Small intestine (tissue), 16 donors: ENCODE results near the gene LYSMD1. TPM values are rescaled to one million over a fixed set of nuclear protein-coding genes. Genes with fewer than 3 reads are reported as not detected.
A peak's percentile ranks its signal among the peaks of the same experiment; 100 is the strongest.
"Not testable (repeated sequence)": the region's sequence is repeated elsewhere in the genome, so short reads cannot be mapped to it uniquely, and the experiment has no call there.

Source experiments
- DNase-seq, 2 donors: peaks; one replicate each; pipeline versions ENCODE4 v3.0.0 to v3.0.0-alpha.2; 2013
- FAIRE-seq: peaks from 2 replicates; lab custom pipeline; 2012; peaks lifted over from hg19 to GRCh38; lab: Jason Lieb, UNC
- H3K27ac ChIP-seq, 3 donors: one replicate each; pipeline ENCODE4 v1.5.1; 2013; ENCODE audit warnings: low read length in 2 of 3, mild to moderate bottlenecking in 2 of 3, control low read depth in 1 of 3, inconsistent platforms in 1 of 3, low read depth in 1 of 3, moderate library complexity in 1 of 3
- H3K27me3 ChIP-seq, 3 donors: one replicate each; pipeline ENCODE4 v1.6.1; 2013; ENCODE audit warnings: low read length in 3 of 3, inconsistent platforms in 1 of 3; ENCODE audit not compliant: control insufficient read depth in 3 of 3, insufficient read depth in 3 of 3
- H3K36me3 ChIP-seq, 3 donors: one replicate each; pipeline ENCODE4 v1.6.1; 2013; ENCODE audit warnings: low read length in 3 of 3, inconsistent platforms in 1 of 3, low read depth in 1 of 3, mild to moderate bottlenecking in 1 of 3, moderate library complexity in 1 of 3; ENCODE audit not compliant: control insufficient read depth in 3 of 3, insufficient read depth in 2 of 3
- H3K4me1 ChIP-seq, 3 donors: one replicate each; pipeline ENCODE4 v1.6.1; 2013; ENCODE audit warnings: low read length in 2 of 3, inconsistent platforms in 1 of 3, low read depth in 1 of 3, mild to moderate bottlenecking in 1 of 3, moderate library complexity in 1 of 3; ENCODE audit not compliant: control insufficient read depth in 3 of 3, insufficient read depth in 2 of 3
- H3K4me3 ChIP-seq, 3 donors: one replicate each; pipeline ENCODE4 v1.5.1; 2013; ENCODE audit warnings: low read length in 3 of 3, control low read depth in 1 of 3, inconsistent platforms in 1 of 3, low read depth in 1 of 3, mild to moderate bottlenecking in 1 of 3, moderate library complexity in 1 of 3
- H3K9me3 ChIP-seq, 2 donors: one replicate each; pipeline ENCODE4 v1.6.1; 2013; ENCODE audit warnings: low read depth in 1 of 2, low read length in 1 of 2; ENCODE audit not compliant: control insufficient read depth in 2 of 2, insufficient read depth in 1 of 2
- WGBS, 3 donors: extraction: QIAGEN DNeasy Blood & Tissue Kit; methylation state at CpG; one replicate each; pipeline ENCODE4 v1.1.7; 2013; 5-methylcytosine and 5-hydroxymethylcytosine counted together
- long read RNA-seq, 10 donors: transcript quantifications; one replicate each; lab custom pipeline, GENCODE V29; 2026
- polyA plus RNA-seq, 4 donors: library from polyadenylated mRNA; stranded (reverse) in 3 of 4; unstranded in 1 of 4; fragments of 200-250 nt in 3 of 4; fragments of 120-200 nt in 1 of 4; gene quantifications; one replicate each; pipeline versions ENCODE4 v1.2.1 to v1.2.3, GENCODE V29; 2013
- donor health status: healthy with polysubstance abuse.
- donor health status: control.
- donor health status: control.
- donor health status: Bipolar disorder and iron deficiency.
- donor health status: healthy.

The LYSMD1 gene, protein sequence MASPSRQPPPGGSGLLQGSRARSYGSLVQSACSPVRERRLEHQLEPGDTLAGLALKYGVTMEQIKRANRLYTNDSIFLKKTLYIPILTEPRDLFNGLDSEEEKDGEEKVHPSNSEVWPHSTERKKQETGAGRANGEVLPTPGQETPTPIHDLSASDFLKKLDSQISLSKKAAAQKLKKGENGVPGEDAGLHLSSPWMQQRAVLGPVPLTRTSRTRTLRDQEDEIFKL
- 1 to 10 TPM; 3.2 to 9.9 (median 6.2) TPM for polyA plus RNA-seq
- long read RNA-seq, donor 1 = 0 reads
- long read RNA-seq, donor 2 = 0 reads
- long read RNA-seq, donor 3, partial matches to known transcripts = 11 of 21 reads
- long read RNA-seq, donor 3, other reads (novel, unspliced or antisense) = 9 of 21 reads
- long read RNA-seq, donor 4 = 0 reads
- long read RNA-seq, donor 5, partial matches to known transcripts = 0 of 1 reads
- long read RNA-seq, donor 5, other reads (novel, unspliced or antisense) = 0 of 1 reads
- long read RNA-seq, donor 6, partial matches to known transcripts = 0 of 1 reads
- long read RNA-seq, donor 6, other reads (novel, unspliced or antisense) = 0 of 1 reads
- long read RNA-seq, donor 7 = 0 reads
- long read RNA-seq, donor 8 = 0 reads
- long read RNA-seq, donor 9 = 0 reads
- long read RNA-seq, donor 10, partial matches to known transcripts = 0 of 1 reads
- long read RNA-seq, donor 10, other reads (novel, unspliced or antisense) = 0 of 1 reads

GRCh38 chr1:151165738-151166504 is at the start of gene LYSMD1, which contains the start of gene SCNM1:
Gene LYSMD1, minus strand, starts transcription at chr1:151165902. Its CDS starts 644 bp downstream, at chr1:151165258.
Gene SCNM1, plus strand, starts transcription at chr1:151166144. Its CDS starts 9 bp downstream, at chr1:151166153.
- WGBS, 3 donors = 0 to 1% (median 0%) methylated on average over 38 of the region's 38 CpGs
- peaks cover 2 to 18% (median 4%) of the 10 kb centered on the region in 3 donors for H3K4me1 ChIP-seq
- no peak for FAIRE-seq

GRCh38 chr1:151213560-151213959 is 47.9 kb upstream of the LYSMD1 start:
- DNase-seq (no peak), FAIRE-seq (no peak)
- Histone ChIP-seq H3K9me3 (no peaks in the 10 kb centered on the region), H3K4me3 (no peak overlapping the region), H3K27ac (no peak overlapping the region), H3K36me3 (peaks cover 0 to 47% (median 2%) of the 10 kb centered on the region in 3 donors), H3K27me3 (no peaks in the 10 kb centered on the region), H3K4me1 (peaks cover 0 to 3% (median 0%) of the 10 kb centered on the region in 3 donors)
- 24 to 52% (median 43%) methylated on average over 2 of the region's 2 CpGs for WGBS, 3 donors

More at GRCh38 chr1:151165738-151166504, at the start of gene LYSMD1, which contains the start of gene SCNM1:
- peak; percentile 99 for DNase-seq
- no peaks in the 10 kb centered on the region for H3K9me3 ChIP-seq
- H3K36me3 ChIP-seq = peaks cover 0 to 37% (median 6%) of the 10 kb centered on the region in 3 donors
- peak within 1 kb of the TSS; percentile 50 to 87 (median 76) for H3K27ac ChIP-seq
- H3K27me3 ChIP-seq = no peaks in the 10 kb centered on the region
- peak within 1 kb of the TSS; percentile 71 to 98 (median 76) for H3K4me3 ChIP-seq

DNA sequence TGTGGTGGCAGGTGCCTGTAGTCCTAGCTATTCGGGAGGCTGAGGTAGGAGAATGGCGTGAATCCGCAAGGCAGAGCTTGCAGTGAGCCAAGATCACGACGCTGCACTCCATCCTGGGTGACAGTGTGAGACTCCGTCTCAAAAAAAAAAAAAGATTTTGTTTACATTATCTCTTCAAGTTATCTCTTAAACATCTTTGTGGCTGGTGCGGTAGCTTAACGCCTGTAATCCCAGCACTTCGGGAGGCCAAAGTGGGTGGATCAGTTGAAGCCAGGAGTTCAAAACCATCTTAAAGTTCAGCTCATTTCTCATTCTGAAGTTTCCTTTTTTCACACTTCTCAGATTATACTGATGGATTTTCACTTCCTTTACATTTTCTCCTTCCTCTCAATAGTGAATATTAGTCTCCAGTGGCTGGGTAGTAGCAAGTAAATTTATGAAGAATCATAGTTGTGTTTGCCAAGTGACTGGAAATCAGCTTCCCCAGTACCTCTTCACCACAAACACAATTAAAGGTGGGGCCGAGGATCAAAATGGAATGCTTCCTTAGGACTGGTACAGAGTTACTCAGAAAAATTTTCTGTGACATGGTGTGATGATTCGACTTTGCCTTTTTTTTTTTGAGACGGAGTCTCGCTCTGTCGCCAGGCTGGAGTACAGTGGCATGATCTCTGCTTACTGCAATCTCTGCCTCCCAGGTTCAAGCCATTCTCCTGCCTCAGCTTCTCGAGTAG is 46.4 kb upstream of the LYSMD1 start:
- H3K27me3 ChIP-seq = no peaks in the 10 kb centered on the region
- H3K4me3 ChIP-seq = no peak overlapping the region
- WGBS, 3 donors = 74 to 84% (median 83%) methylated on average over 15 of the region's 15 CpGs
- peaks cover 0 to 2% (median 0%) of the 10 kb centered on the region in 3 donors for H3K4me1 ChIP-seq
- H3K36me3 ChIP-seq = peaks cover 0 to 51% (median 6%) of the 10 kb centered on the region in 3 donors
- FAIRE-seq = no peak
- no peak for DNase-seq
- H3K9me3 ChIP-seq = no peaks in the 10 kb centered on the region
- no peak overlapping the region for H3K27ac ChIP-seq

GRCh38 chr1:151210830-151211229 is 45.1 kb upstream of the LYSMD1 start:
- Histone ChIP-seq H3K4me3 (no peak overlapping the region), H3K4me1 (no peaks in the 10 kb centered on the region), H3K27ac (no peak overlapping the region), H3K9me3 (no peaks in the 10 kb centered on the region), H3K27me3 (no peaks in the 10 kb centered on the region), H3K36me3 (peaks cover 0 to 58% (median 6%) of the 10 kb centered on the region in 3 donors)
- 79 to 83% (median 82%) methylated on average over 1 of the region's 1 CpG for WGBS, 3 donors
- FAIRE-seq = no peak
- no peak for DNase-seq

DNA sequence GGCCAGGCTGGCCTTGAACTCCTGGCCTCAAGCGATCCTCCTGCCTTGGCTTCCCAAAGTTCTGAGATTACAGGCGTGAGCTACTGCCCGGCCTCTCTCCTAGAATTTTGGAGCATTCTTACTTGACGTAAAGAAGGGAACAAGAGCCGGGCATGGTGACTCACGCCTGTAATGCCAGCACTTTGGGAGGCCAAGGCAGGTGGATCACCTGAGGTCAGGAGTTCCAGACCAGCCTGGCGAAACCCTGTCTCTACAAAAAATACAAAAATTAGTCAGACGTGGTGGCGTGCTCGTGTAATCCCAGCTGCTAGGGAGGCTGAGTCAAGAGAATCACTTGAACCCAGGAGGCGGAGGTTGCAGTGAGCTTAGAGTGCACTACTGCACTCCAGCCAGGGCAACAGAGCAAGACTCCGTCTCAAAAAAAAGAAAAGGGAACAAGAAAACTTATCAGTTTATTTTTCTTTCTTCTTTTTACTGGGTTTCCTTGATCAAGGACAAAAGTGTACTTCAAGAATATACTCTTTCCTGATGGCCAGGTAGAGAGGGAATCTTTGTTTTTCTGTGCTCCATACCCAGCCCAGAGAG is 39.8 kb upstream of the LYSMD1 start:
- H3K4me1 ChIP-seq, H3K9me3 ChIP-seq, H3K4me3 ChIP-seq, FAIRE-seq, DNase-seq, H3K27me3 ChIP-seq, H3K27ac ChIP-seq: not testable (repeated sequence)
- WGBS, 3 donors = 88 to 95% (median 92%) methylated on average over 12 of the region's 12 CpGs
- peaks cover 0 to 61% (median 8%) of the 10 kb centered on the region in 3 donors for H3K36me3 ChIP-seq

- 17 to 25% (median 20%) methylated on average over 11 of the region's 11 CpGs for WGBS, 3 donors
- DNase-seq (peak in 1 of 2 donors; percentile 16), FAIRE-seq (no peak)
- no peaks in the 10 kb centered on the region for H3K27me3 ChIP-seq
- peak overlapping the region in 2 of 3 donors; percentile 33 to 89 for H3K27ac ChIP-seq
- H3K36me3 ChIP-seq = peaks cover 0 to 19% (median 2%) of the 10 kb centered on the region in 3 donors
- H3K4me3 ChIP-seq = peak overlapping the region in 2 of 3 donors; percentile 73 to 90
- H3K9me3 ChIP-seq = no peaks in the 10 kb centered on the region
- peaks cover 4 to 18% (median 15%) of the 10 kb centered on the region in 3 donors for H3K4me1 ChIP-seq
Observed at GRCh38 chr1:151199873-151200581, 34.3 kb upstream of the LYSMD1 start.
